ENCODE results near the gene UQCR10.

- TF ChIP-seq CTCF (conservative IDR thresholded peaks at IDR 0.05; ENCODE audit: low read depth, low read length) (no peak), EZH2 (IDR thresholded peaks at IDR 0.05; ENCODE audit: borderline replicate concordance, low read depth, low read length, poor library complexity, severe bottlenecking) (no peak)
Measured at GRCh38 chr22:29762263-29762662, 4.9 kb upstream of the UQCR10 start.
